OCI-LY7 (cell line): ENCODE results near the gene SLC16A11. TPM values are rescaled to one million over a fixed set of nuclear protein-coding genes. Genes with fewer than 3 reads are reported as not detected.

Source experiments
- BruUV-seq: library from RNA; stranded (reverse); fragments of 400-500 nt; replicated peaks from 2 replicates; lab custom pipeline; 2021; lab: Mats Ljungman, UMichigan
- CTCF ChIA-PET: fragments of 300-600 bp; sonication (Branson Sonifier 250); formaldehyde crosslinking; loops from one replicate; lab custom pipeline; 2022; ENCODE audit warnings: antibody characterized with exemption; ENCODE audit not compliant: unreplicated experiment; lab: Charles Lee
- POLR2A ChIA-PET: fragments of 300-600 bp; sonication (Branson Sonifier 250); formaldehyde crosslinking; loops from one replicate; lab custom pipeline; 2022; ENCODE audit warnings: antibody characterized with exemption; lab: Charles Lee
- DNase-seq: peaks from one replicate; pipeline ENCODE4 v3.0.0-alpha.2; 2015; ENCODE audit warnings: low spot score
- H2AFZ ChIP-seq: fragments of 200-600 bp; sonication (generic), shearing (Covaris generic); 2 replicates; pipeline ENCODE4 v1.6.1; 2014; ENCODE audit warnings: mild to moderate bottlenecking, antibody characterized with exemption, low read length, moderate library complexity
- H3K27ac ChIP-seq: fragments of 200-600 bp; sonication (generic); 2 replicates; pipeline ENCODE4 v1.5.1; 2014; ENCODE audit warnings: mixed run types, low read depth, mild to moderate bottlenecking, moderate library complexity, low read length, inconsistent platforms; ENCODE audit not compliant: poor library complexity, severe bottlenecking
- H3K36me3 ChIP-seq: fragments of 200-600 bp; sonication (generic); 2 replicates; pipeline ENCODE4 v1.6.1; 2014; ENCODE audit warnings: mild to moderate bottlenecking, antibody characterized with exemption, low read length, moderate library complexity, mixed read lengths; ENCODE audit not compliant: insufficient read depth
- H3K4me1 ChIP-seq: fragments of 200-600 bp; sonication (generic); 2 replicates; pipeline ENCODE4 v1.5.1; 2014; ENCODE audit warnings: mild to moderate bottlenecking, low read length; ENCODE audit not compliant: insufficient read depth, poor library complexity, severe bottlenecking
- H3K4me2 ChIP-seq: fragments of 200-600 bp; sonication (generic); 2 replicates; pipeline ENCODE4 v1.6.1; 2014; ENCODE audit warnings: mild to moderate bottlenecking, low read length
- H3K4me3 ChIP-seq: fragments of 200-600 bp; sonication (generic); 2 replicates; pipeline ENCODE4 v1.5.1; 2014; ENCODE audit warnings: mild to moderate bottlenecking, low read depth, low read length; ENCODE audit not compliant: poor library complexity, severe bottlenecking
- H3K79me2 ChIP-seq: fragments of 200-600 bp; sonication (generic); 2 replicates; pipeline ENCODE4 v1.6.1; 2016; ENCODE audit warnings: low read depth, mild to moderate bottlenecking, low read length, moderate library complexity, mixed read lengths; ENCODE audit not compliant: insufficient read depth
- H3K9me2 ChIP-seq: fragments of 200-600 bp; sonication (generic); 2 replicates; pipeline ENCODE4 v1.6.1; 2016; ENCODE audit warnings: mild to moderate bottlenecking, low read length, mixed read lengths; ENCODE audit not compliant: insufficient read depth
- H3K9me3 ChIP-seq: fragments of 200-600 bp; sonication (generic); 2 replicates; pipeline ENCODE4 v1.6.1; 2014; ENCODE audit warnings: mild to moderate bottlenecking, mixed run types, low read length, mixed read lengths
- H4K20me1 ChIP-seq: fragments of 200-600 bp; sonication (generic); 2 replicates; pipeline ENCODE4 v1.6.1; 2014; ENCODE audit warnings: mild to moderate bottlenecking, antibody characterized with exemption, low read length, moderate library complexity, mixed read lengths; ENCODE audit not compliant: insufficient read depth
- CTCF ChIP-seq: fragments of 200-600 bp; sonication (generic); conservative IDR thresholded peaks from 2 replicates; pipeline ENCODE4 v1.5.1; 2014; ENCODE audit warnings: mild to moderate bottlenecking, antibody characterized with exemption, low read length, moderate library complexity, mixed read lengths
- EZH2phosphoT487 ChIP-seq: fragments of 200-600 bp; sonication (generic); IDR thresholded peaks from 2 replicates; pipeline ENCODE4 v1.6.1; 2018; ENCODE audit warnings: low read depth, borderline replicate concordance, mild to moderate bottlenecking, mixed run types, antibody characterized with exemption, low read length, moderate library complexity, mixed read lengths
- intact Hi-C: fragments of 100-400 bp; cut with micrococcal nuclease; formaldehyde crosslinking; loops from one replicate; pipeline ENCODE4 v1.10.0; 2022; ENCODE audit not compliant: unreplicated experiment
- total RNA-seq, 2 experiments: library from RNA; depleted of rRNA in 1 of 2; stranded (reverse); fragments of >200 nt in 1 of 2; shearing (Covaris generic) in 1 of 2; gene quantifications; 2 replicates each; pipeline ENCODE4 v1.2.3, GENCODE V29; 2014 to 2022

The SLC16A11 gene
- total RNA-seq, 2 experiments from 2014 or later: not detected

GRCh38 chr17:6998855-6999508 lies 44.9 kb downstream of the SLC16A11 start:
- TF ChIP-seq CTCF (no peak), EZH2phosphoT487 (no peak)
- no peaks in the 10 kb centered on the region for H3K79me2 ChIP-seq
- ChIA-PET POLR2A (interaction anchor here (0.6 kb wide), 1 partner anchor 93 kb away, joined by 5 read pairs; no protein-coding TSS in a partner anchor), CTCF (no interaction called here)
- no peak for DNase-seq
- no peak overlapping the region for H3K4me3 ChIP-seq
- H2AFZ ChIP-seq: no peak overlapping the region
- intact Hi-C loops: no loop called here
- no peaks in the 10 kb centered on the region for H3K9me3 ChIP-seq
- no peak overlapping the region for H3K27ac ChIP-seq
- BruUV-seq: no TSS peak
- no peak overlapping the region for H3K4me2 ChIP-seq
- no peaks in the 10 kb centered on the region for H3K4me1 ChIP-seq
- H3K36me3 ChIP-seq: peaks cover 36% of the 10 kb centered on the region
- H3K9me2 ChIP-seq: no peaks in the 10 kb centered on the region
- no peaks in the 10 kb centered on the region for H4K20me1 ChIP-seq

GRCh38 chr17:6997171-6997570 lies 46.7 kb downstream of the SLC16A11 start:
- POLR2A ChIA-PET: no interaction called here
- Histone ChIP-seq H3K4me1 (no peaks in the 10 kb centered on the region), H3K36me3 (peaks cover 26% of the 10 kb centered on the region), H3K27ac (no peak overlapping the region), H4K20me1 (no peaks in the 10 kb centered on the region), H2AFZ (no peak overlapping the region), H3K4me2 (no peak overlapping the region), H3K9me3 (no peaks in the 10 kb centered on the region), H3K4me3 (no peak overlapping the region), H3K9me2 (no peaks in the 10 kb centered on the region), H3K79me2 (no peaks in the 10 kb centered on the region)
- no peak for TF ChIP-seq EZH2phosphoT487
- no peak for DNase-seq
- intact Hi-C loops: no loop called here
- CTCF ChIA-PET: no interaction called here
- no TSS peak for BruUV-seq

- no peaks in the 10 kb centered on the region for H3K9me3 ChIP-seq
- no peak for DNase-seq
- H3K4me1 ChIP-seq: no peaks in the 10 kb centered on the region
- no peak overlapping the region for H3K4me3 ChIP-seq
- no TSS peak for BruUV-seq
- no peak for TF ChIP-seq EZH2phosphoT487
- no peak for TF ChIP-seq CTCF
- H2AFZ ChIP-seq: no peak overlapping the region
- no peaks in the 10 kb centered on the region for H3K9me2 ChIP-seq
- ChIA-PET POLR2A (interaction anchor here (0.6 kb wide), 1 partner anchor 465 kb away, joined by 3 read pairs; no protein-coding TSS in a partner anchor), CTCF (no interaction called here)
- intact Hi-C loops: no loop called here
- H4K20me1 ChIP-seq: no peaks in the 10 kb centered on the region
- H3K36me3 ChIP-seq: peaks cover 18% of the 10 kb centered on the region; the same call in 1 of the 2 replicates
- H3K27ac ChIP-seq: no peak overlapping the region
- no peak overlapping the region for H3K4me2 ChIP-seq
- H3K79me2 ChIP-seq: no peaks in the 10 kb centered on the region
Observed at GRCh38 chr17:6996256-6997011, 47.5 kb downstream of the SLC16A11 start.
